ENCODE measurements around the gene CDC42EP5.

DNA sequence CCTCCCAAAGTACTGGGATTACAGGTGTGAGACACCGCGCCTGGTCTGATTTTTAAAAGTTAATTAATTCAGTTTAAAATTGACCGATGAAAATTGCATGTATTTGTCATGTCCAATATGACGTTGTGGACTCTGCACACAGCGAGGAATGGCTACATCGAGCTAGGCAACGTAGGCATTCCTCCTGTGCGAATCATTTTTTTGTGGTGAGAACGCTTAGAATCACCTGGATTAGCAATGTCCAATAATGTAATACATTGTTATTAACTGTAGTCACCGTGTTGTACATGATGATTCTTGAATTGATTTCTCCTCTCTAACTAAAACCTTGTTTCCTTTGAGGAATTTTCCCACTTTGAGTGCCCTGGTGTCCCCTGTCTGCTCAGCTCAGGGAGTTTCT, 33.0 kb upstream of the CDC42EP5 start:
- TF ChIP-seq POLR2A (IDR thresholded peaks at IDR 0.05; ENCODE audit: low read depth, low read length) (no peak), POLR2AphosphoS5 (IDR thresholded peaks at IDR 0.05; ENCODE audit: low read depth, low read length) (no peak), TAF1 (IDR thresholded peaks at IDR 0.05; ENCODE audit: borderline replicate concordance, low read depth, low read length) (no peak)
